HEK293T (cell line): Measurements from ENCODE around the gene ENAH.
"Not testable (repeated sequence)": the region's sequence is repeated elsewhere in the genome, so short reads cannot be mapped to it uniquely, and the experiment has no call there.

ENCODE experiments used
- CTCF ChIA-PET: fragments of 350-600 bp; formaldehyde crosslinking; extraction: SDS; loops from one replicate; lab custom pipeline; 2021; ENCODE audit warnings: antibody characterized with exemption, inconsistent platforms; lab: Yijun Ruan, JAX
- POLR2A ChIA-PET: fragments of 350-600 bp; formaldehyde crosslinking; extraction: SDS; loops from one replicate; lab custom pipeline; 2020; ENCODE audit warnings: antibody characterized with exemption, inconsistent platforms; lab: Yijun Ruan, JAX
- DNase-seq: peaks from one replicate; pipeline ENCODE4 v3.0.0; 2012; ENCODE audit warnings: mixed read lengths; ENCODE audit errors: extremely low spot score
- ARNT ChIP-seq: fragments of 450-650 bp; IDR thresholded peaks from 2 replicates; pipeline ENCODE4 v1.6.1; 2017; ENCODE audit warnings: mild to moderate bottlenecking
- BHLHE40 ChIP-seq: fragments of 450-650 bp; IDR thresholded peaks from 2 replicates; pipeline ENCODE4 v1.6.1; 2016; ENCODE audit warnings: mild to moderate bottlenecking, moderate library complexity, borderline replicate concordance
- CTBP1 ChIP-seq: fragments of 450-650 bp; IDR thresholded peaks from 2 replicates; pipeline ENCODE4 v1.6.1; 2016; ENCODE audit warnings: borderline replicate concordance
- ELF4 ChIP-seq: fragments of 450-650 bp; IDR thresholded peaks from 2 replicates; pipeline ENCODE4 v1.6.1; 2017; ENCODE audit warnings: antibody characterized with exemption
- FOXK2 ChIP-seq: fragments of 450-650 bp; IDR thresholded peaks from 2 replicates; pipeline ENCODE4 v1.6.1; 2016; ENCODE audit warnings: mild to moderate bottlenecking
- FOXM1 ChIP-seq: fragments of 450-650 bp; IDR thresholded peaks from 2 replicates; pipeline ENCODE4 v1.6.1; 2017; ENCODE audit warnings: mild to moderate bottlenecking, borderline replicate concordance
- HDGF ChIP-seq: fragments of 450-650 bp; IDR thresholded peaks from 2 replicates; pipeline ENCODE4 v1.6.1; 2017; ENCODE audit warnings: antibody characterized with exemption, borderline replicate concordance
- L3MBTL2 ChIP-seq: fragments of 450-650 bp; conservative IDR thresholded peaks from 2 replicates; pipeline ENCODE4 v1.6.1; 2016; ENCODE audit warnings: mild to moderate bottlenecking
- LEF1 ChIP-seq: fragments of 450-650 bp; IDR thresholded peaks from 2 replicates; pipeline ENCODE4 v1.6.1; 2017; ENCODE audit warnings: mild to moderate bottlenecking, borderline replicate concordance
- NFRKB ChIP-seq: fragments of 450-650 bp; IDR thresholded peaks from 2 replicates; pipeline ENCODE4 v1.6.1; 2016; ENCODE audit warnings: mild to moderate bottlenecking, moderate library complexity
- PKNOX1 ChIP-seq: fragments of 450-650 bp; IDR thresholded peaks from 2 replicates; pipeline ENCODE4 v1.6.1; 2016
- SP1 ChIP-seq: fragments of 450-650 bp; IDR thresholded peaks from 2 replicates; pipeline ENCODE4 v1.6.1; 2017
- SUZ12 ChIP-seq: fragments of 450-650 bp; IDR thresholded peaks from 2 replicates; pipeline ENCODE4 v1.6.1; 2016; ENCODE audit warnings: mild to moderate bottlenecking
- TARDBP ChIP-seq: fragments of 450-650 bp; IDR thresholded peaks from 2 replicates; pipeline ENCODE4 v1.6.1; 2016
- ZNF384 ChIP-seq: fragments of 450-650 bp; IDR thresholded peaks from 2 replicates; pipeline ENCODE4 v1.6.1; 2016

ENAH gene

DNA sequence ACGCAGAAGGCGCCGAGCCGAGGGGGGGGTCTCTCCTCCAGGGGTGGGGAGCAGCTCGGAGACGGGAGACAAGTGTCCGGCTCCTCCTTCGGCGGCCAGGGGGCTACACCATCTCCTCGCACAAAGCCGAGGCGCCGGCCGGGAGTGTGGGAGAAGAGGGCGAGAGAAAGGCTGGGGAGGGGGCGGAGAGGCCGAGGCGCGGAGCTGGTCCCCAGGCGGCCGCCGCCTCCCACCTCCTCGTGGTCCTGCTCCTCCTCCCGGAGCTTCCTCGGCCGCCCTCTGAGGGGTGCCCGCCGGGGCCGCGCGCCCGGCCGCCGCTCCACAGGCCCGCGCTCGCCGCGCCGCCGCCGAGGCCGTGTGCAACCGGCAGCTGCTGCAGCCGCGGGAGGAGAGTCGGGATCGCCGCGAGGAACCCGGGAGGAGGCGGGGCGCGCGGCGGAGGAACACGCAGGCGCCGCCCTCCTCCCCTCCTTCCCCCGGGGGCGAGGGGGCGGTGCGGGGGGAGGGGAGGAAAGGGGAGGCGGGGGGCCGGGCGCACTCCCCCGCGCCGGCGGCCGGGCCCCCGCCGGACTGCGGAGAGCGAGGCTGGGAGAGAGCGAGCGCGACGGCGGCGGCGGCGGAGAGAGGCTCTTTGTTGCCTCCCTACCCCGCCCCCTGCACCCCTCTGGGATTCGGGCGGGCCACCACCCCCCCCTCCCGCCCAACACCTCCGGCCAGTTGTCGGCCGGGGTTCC lies at the start of gene ENAH:
ENAH (minus strand) TSS at position 395 of the 734 bp plus-strand sequence. CDS start 433 bp downstream, outside the sequence.
- TF ChIP-seq FOXM1 (peak; percentile 82; the same call in 1 of the 2 replicates), BHLHE40 (no peak), TARDBP (no peak), FOXK2 (no peak), LEF1 (peak; percentile 77; the same call in 1 of the 2 replicates)
- peak; percentile 82 for DNase-seq
- ChIA-PET POLR2A (interaction anchor here (0.6 to 2.7 kb wide), 39 partner anchors 9 to 226 kb away, joined by 3 to 34 read pairs (median 4); partner anchors contain the start of gene SRP9), CTCF (interaction anchor here (0.8 to 1.3 kb wide), 3 partner anchors 111 to 178 kb away, joined by 3 to 4 read pairs (median 4); partner anchors contain the start of gene SRP9)

DNA sequence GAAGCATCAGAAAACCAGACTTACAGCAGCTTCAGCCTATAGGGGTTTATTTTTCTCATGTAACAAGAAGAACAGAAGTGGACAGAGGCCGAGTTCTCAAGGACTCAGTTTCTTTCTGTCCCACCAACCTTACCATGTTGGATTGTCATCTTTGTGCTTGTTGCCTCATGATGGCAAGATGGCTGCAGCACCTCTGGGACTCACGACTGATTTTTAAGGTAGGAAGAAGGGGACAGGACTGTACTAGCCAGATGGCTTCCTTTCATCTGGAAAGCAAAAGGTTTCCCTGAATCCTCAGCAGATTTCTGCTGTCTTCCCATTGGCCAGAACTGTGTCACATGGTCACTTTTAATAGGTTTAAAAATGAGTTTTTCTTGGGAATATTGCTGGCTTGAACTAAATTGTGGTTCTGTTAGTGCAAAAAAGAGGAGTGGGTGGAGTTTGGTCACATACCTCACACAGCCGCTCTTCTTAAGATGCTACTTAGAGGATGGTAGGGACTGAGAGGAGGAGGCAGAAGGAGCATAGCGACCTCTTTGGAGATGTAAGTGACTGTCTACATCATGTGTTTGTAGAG lies 48.1 kb upstream of the ENAH start:
- CTCF ChIA-PET: interaction anchor here (1.0 to 1.5 kb wide), 3 partner anchors 8 to 71 kb away, joined by 3 to 4 read pairs (median 4); no protein-coding TSS in a partner anchor
- TF ChIP-seq SUZ12 (no peak), NFRKB (no peak), FOXM1 (no peak), PKNOX1 (no peak)
- POLR2A ChIA-PET: interaction anchor here (1.0 to 1.2 kb wide), 3 partner anchors 39 to 77 kb away, joined by 3 to 6 read pairs (median 3); partner anchors contain the start of gene SRP9
- DNase-seq: no peak

GRCh38 chr1:225700164-225700821 lies 47.4 kb upstream of the ENAH start:
- TF ChIP-seq CTBP1 (no peak), ELF4 (no peak), ARNT (no peak)
- CTCF ChIA-PET: interaction anchor here (1.0 to 1.5 kb wide), 3 partner anchors 9 to 72 kb away, joined by 3 to 4 read pairs (median 4); no protein-coding TSS in a partner anchor
- no peak for DNase-seq
- POLR2A ChIA-PET: interaction anchor here (0.7 to 1.2 kb wide), 4 partner anchors 39 to 78 kb away, joined by 3 to 6 read pairs (median 3); partner anchors contain the start of genes ENAH and SRP9

DNA sequence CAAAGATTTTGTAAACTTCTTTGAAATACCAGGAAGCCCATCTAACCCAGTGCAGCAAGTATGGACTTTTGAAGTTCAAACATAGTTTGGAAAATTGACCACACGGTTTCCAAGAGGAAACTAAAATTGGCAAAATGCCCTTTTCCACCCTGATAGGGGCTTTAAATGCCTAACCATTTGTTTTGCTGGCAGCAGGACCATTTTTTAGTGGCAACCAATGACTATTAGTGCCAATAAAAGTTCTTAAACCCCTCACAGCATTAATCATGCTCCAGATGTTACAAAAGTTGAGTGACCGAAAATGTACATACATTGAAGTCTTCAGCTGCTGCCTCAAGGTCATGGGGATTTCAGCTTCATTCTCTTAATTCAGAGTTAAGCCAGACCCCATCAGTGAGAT lies 46.4 kb upstream of the ENAH start:
- CTCF ChIA-PET: interaction anchor here (1.4 to 1.5 kb wide), 2 partner anchors 10 to 43 kb away, joined by 3 to 4 read pairs; no protein-coding TSS in a partner anchor
- TF ChIP-seq BHLHE40 (no peak), PKNOX1 (no peak), L3MBTL2 (no peak), SUZ12 (no peak), FOXK2 (no peak), FOXM1 (no peak), TARDBP (no peak), CTBP1 (no peak), HDGF (no peak), SP1 (no peak), ARNT (no peak), ELF4 (no peak), LEF1 (no peak), ZNF384 (no peak)
- POLR2A ChIA-PET: interaction anchor here (1.1 kb wide), 1 partner anchor 48 kb away, joined by 3 read pairs; no protein-coding TSS in a partner anchor
- DNase-seq: no peak

DNA sequence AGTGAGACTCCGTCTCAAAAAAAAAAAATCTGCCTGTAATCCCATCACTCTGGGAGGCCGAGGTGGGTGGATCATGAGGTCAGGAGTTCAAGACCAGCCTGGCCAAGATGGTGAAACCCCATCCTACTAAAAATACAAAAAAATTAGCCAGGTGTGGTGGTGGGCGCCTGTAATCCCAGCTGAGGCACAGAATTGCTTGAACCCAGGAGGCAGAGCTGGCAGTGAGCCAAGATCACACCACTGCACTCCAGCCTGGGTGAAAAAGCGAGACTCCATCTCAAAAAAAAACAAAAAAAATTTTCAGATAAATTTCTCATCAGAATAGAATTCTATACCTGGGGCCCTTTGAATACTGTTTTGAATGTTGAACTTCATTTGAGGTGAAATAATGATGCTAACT lies 45.3 kb upstream of the ENAH start:
- POLR2A ChIA-PET, CTCF ChIA-PET, DNase-seq: not testable (repeated sequence)

GRCh38 chr1:225697428-225697827 lies 44.5 kb upstream of the ENAH start:
- CTCF ChIA-PET: no interaction called here
- POLR2A ChIA-PET: interaction anchor here (0.7 kb wide), 1 partner anchor 81 kb away, joined by 3 read pairs; no protein-coding TSS in a partner anchor
- TF ChIP-seq NFRKB (no peak), PKNOX1 (no peak), HDGF (no peak), CTBP1 (no peak), TARDBP (no peak), L3MBTL2 (no peak), SP1 (no peak), SUZ12 (no peak), LEF1 (no peak), ELF4 (no peak), FOXM1 (no peak)
- no peak for DNase-seq
